H1 (cell line): ENCODE data around the gene CASZ1. TPM values are rescaled to one million over a fixed set of nuclear protein-coding genes. Genes with fewer than 3 reads are reported as not detected.
A peak's percentile ranks its signal among the peaks of the same experiment; 100 is the strongest.

Source experiments
- CTCF ChIA-PET: fragments of 300-600 bp; sonication (Branson Sonifier 250); formaldehyde crosslinking; loops from one replicate; lab custom pipeline; 2021; ENCODE audit not compliant: partially characterized antibody; lab: Charles Lee
- POLR2A ChIA-PET: fragments of 300-600 bp; sonication (Branson Sonifier 250); formaldehyde crosslinking; loops from one replicate; lab custom pipeline; 2021; ENCODE audit warnings: inconsistent platforms; ENCODE audit not compliant: partially characterized antibody; lab: Charles Lee
- DNase-seq, 2 experiments: peaks; one replicate each; pipeline versions ENCODE4 v3.0.0 to v3.0.0-alpha.2; 2010 to 2022; ENCODE audit warnings: low spot score in 2 of 2, low read depth in 1 of 2, mixed read lengths in 1 of 2
- FAIRE-seq: peaks from 2 replicates; lab custom pipeline; 2011; peaks lifted over from hg19 to GRCh38; lab: Jason Lieb, UNC
- H2AFZ ChIP-seq: 2 replicates; pipeline ENCODE4 v1.8.1; 2012; ENCODE audit warnings: low read length, inconsistent platforms
- H2AK5ac ChIP-seq: 2 replicates; pipeline ENCODE4 v1.6.1; 2013; ENCODE audit warnings: low read depth, low read length
- H2BK120ac ChIP-seq: replicated peaks from 2 replicates; pipeline ENCODE3; 2013; ENCODE audit warnings: low read depth, low read length, inconsistent platforms
- H2BK12ac ChIP-seq: 2 replicates; pipeline ENCODE4 v1.6.1; 2013; ENCODE audit warnings: low read depth, low read length
- H2BK15ac ChIP-seq: 2 replicates; pipeline ENCODE4 v1.6.1; 2013; ENCODE audit warnings: low read length
- H2BK20ac ChIP-seq: 2 replicates; pipeline ENCODE4 v1.6.1; 2013; ENCODE audit warnings: low read length
- H2BK5ac ChIP-seq: 2 replicates; pipeline ENCODE4 v1.6.1; 2013; ENCODE audit warnings: low read depth, low read length
- H3K14ac ChIP-seq: 2 replicates; pipeline ENCODE4 v1.6.1; 2013; ENCODE audit warnings: inconsistent platforms; ENCODE audit not compliant: insufficient read length
- H3K18ac ChIP-seq: 2 replicates; pipeline ENCODE4 v1.6.1; 2013; ENCODE audit warnings: low read length; ENCODE audit errors: extremely low read depth
- H3K23ac ChIP-seq: 2 replicates; pipeline ENCODE4 v1.6.1; 2013; ENCODE audit warnings: inconsistent platforms; ENCODE audit not compliant: insufficient read length
- H3K23me2 ChIP-seq: 2 replicates; pipeline ENCODE4 v1.6.1; 2013; ENCODE audit warnings: low read depth, low read length
- H3K27ac ChIP-seq: 2 replicates; pipeline ENCODE4 v1.6.1; 2011; ENCODE audit warnings: low read depth, low read length, inconsistent platforms
- H3K27me3 ChIP-seq, 4 experiments: replicated peaks in 1 of 4; 1 replicate in 1 of 4; 2 replicates in 3 of 4; pipeline versions ENCODE4 v1.6.1 to v1.8.1; 2011 to 2013; ENCODE audit warnings: low read length in 3 of 4, mild to moderate bottlenecking in 3 of 4, inconsistent platforms in 2 of 4, mixed read lengths in 2 of 4, moderate library complexity in 1 of 4; ENCODE audit not compliant: control insufficient read depth in 3 of 4, insufficient read depth in 3 of 4; ENCODE audit errors: extremely low read depth in 1 of 4
- H3K36me3 ChIP-seq, 4 experiments: 2 replicates each; pipeline versions ENCODE4 v1.6.1 to v1.8.1; 2011 to 2013; ENCODE audit warnings: mild to moderate bottlenecking in 4 of 4, low read length in 3 of 4, moderate library complexity in 2 of 4, control low read depth in 1 of 4, inconsistent platforms in 1 of 4; ENCODE audit not compliant: insufficient read depth in 4 of 4, control insufficient read depth in 2 of 4
- H3K4ac ChIP-seq: replicated peaks from 2 replicates; pipeline ENCODE3; 2013; ENCODE audit warnings: low read length, low read depth, mixed read lengths, inconsistent platforms; ENCODE audit not compliant: insufficient read length
- H3K4me1 ChIP-seq, 4 experiments: replicated peaks in 1 of 4; 1 replicate in 1 of 4; 2 replicates in 3 of 4; pipeline versions ENCODE4 v1.6.1 to v1.8.1; 2011 to 2013; ENCODE audit warnings: low read length in 3 of 4, inconsistent platforms in 2 of 4, mixed read lengths in 1 of 4; ENCODE audit not compliant: insufficient read depth in 4 of 4, control insufficient read depth in 3 of 4
- H3K4me2 ChIP-seq, 2 experiments: 2 replicates each; pipeline versions ENCODE4 v1.6.1 to v1.8.1; 2011 to 2013; ENCODE audit warnings: low read depth in 2 of 2, low read length in 2 of 2, control low read depth in 1 of 2, inconsistent platforms in 1 of 2, mild to moderate bottlenecking in 1 of 2; ENCODE audit not compliant: insufficient read depth in 1 of 2
- H3K4me3 ChIP-seq, 4 experiments: fragments of 200-600, 300-600 bp in 1 of 4; sonication (generic), shearing (Covaris generic), sonication (Bioruptor Twin) in 1 of 4; 2 replicates each; pipeline versions ENCODE4 v1.5.1 to v1.8.1; 2011 to 2016; ENCODE audit warnings: low read length in 4 of 4, low read depth in 3 of 4, control low read depth in 2 of 4, inconsistent platforms in 2 of 4, mild to moderate bottlenecking in 2 of 4, mixed read lengths in 1 of 4, moderate library complexity in 1 of 4; ENCODE audit not compliant: insufficient read depth in 2 of 4; ENCODE audit errors: extremely low read depth in 1 of 4
- H3K56ac ChIP-seq: replicated peaks from 2 replicates; pipeline ENCODE3; 2013; ENCODE audit warnings: low read depth, mild to moderate bottlenecking, mixed read lengths, low read length, inconsistent platforms; ENCODE audit not compliant: insufficient read length
- H3K79me1 ChIP-seq: 2 replicates; pipeline ENCODE4 v1.6.1; 2013; ENCODE audit warnings: low read depth, low read length, control low read depth
- H3K79me2 ChIP-seq, 2 experiments: 2 replicates each; pipeline versions ENCODE4 v1.6.1 to v1.8.1; 2012 to 2013; ENCODE audit warnings: low read length in 2 of 2, mild to moderate bottlenecking in 2 of 2, inconsistent platforms in 1 of 2; ENCODE audit not compliant: insufficient read depth in 2 of 2, control insufficient read depth in 1 of 2
- H3K9ac ChIP-seq, 4 experiments: replicated peaks in 1 of 4; 1 replicate in 1 of 4; 2 replicates in 3 of 4; pipeline versions ENCODE4 v1.6.1 to v1.8.1; 2011 to 2013; ENCODE audit warnings: low read depth in 3 of 4, low read length in 3 of 4, control low read depth in 2 of 4, mild to moderate bottlenecking in 2 of 4, moderate library complexity in 2 of 4, inconsistent platforms in 1 of 4; ENCODE audit errors: extremely low read depth in 1 of 4
- H3K9me3 ChIP-seq, 2 experiments: 2 replicates each; pipeline versions ENCODE4 v1.6.1 to v1.8.1; 2012 to 2013; ENCODE audit warnings: mild to moderate bottlenecking in 2 of 2, moderate library complexity in 2 of 2, control low read depth in 1 of 2, inconsistent platforms in 1 of 2, low read depth in 1 of 2, low read length in 1 of 2, mixed read lengths in 1 of 2; ENCODE audit not compliant: insufficient read depth in 2 of 2
- H4K20me1 ChIP-seq, 2 experiments: replicated peaks in 1 of 2; 2 replicates each; pipeline versions ENCODE3 to v1.8.1; 2011 to 2013; ENCODE audit warnings: inconsistent platforms in 2 of 2, low read length in 2 of 2, mild to moderate bottlenecking in 1 of 2; ENCODE audit not compliant: insufficient read depth in 2 of 2, control insufficient read depth in 1 of 2
- H4K5ac ChIP-seq: 2 replicates; pipeline ENCODE4 v1.6.1; 2013; ENCODE audit warnings: low read length, low read depth, mixed read lengths, inconsistent platforms; ENCODE audit not compliant: insufficient read length
- H4K8ac ChIP-seq: 2 replicates; pipeline ENCODE4 v1.8.0; 2013; ENCODE audit warnings: mild to moderate bottlenecking, moderate library complexity, low read length, inconsistent platforms; ENCODE audit not compliant: insufficient read depth; ENCODE audit errors: extremely low read depth
- H4K91ac ChIP-seq: replicated peaks from 2 replicates; pipeline ENCODE3; 2013; ENCODE audit warnings: low read length, mixed read lengths, inconsistent platforms; ENCODE audit not compliant: insufficient read length
- BCL11A ChIP-seq, 2 experiments: IDR thresholded peaks; one replicate each; pipeline ENCODE4 v1.6.1; 2011; ENCODE audit warnings: low read depth in 2 of 2, low read length in 2 of 2, mild to moderate bottlenecking in 2 of 2
- CHD2 ChIP-seq: IDR thresholded peaks from 2 replicates; pipeline ENCODE4 v1.6.1; 2012; ENCODE audit warnings: low read length, improper control_type of control experiment
- CTBP2 ChIP-seq: IDR thresholded peaks from 2 replicates; pipeline ENCODE4 v1.7.0; 2011; ENCODE audit warnings: borderline replicate concordance, mild to moderate bottlenecking, moderate library complexity, mixed read lengths, low read length; ENCODE audit not compliant: insufficient read depth, insufficient read length
- HDAC2 ChIP-seq, 2 experiments: fragments of 300-600 bp in 1 of 2; sonication (generic) in 1 of 2; IDR thresholded peaks; 2 replicates each; pipeline ENCODE4 v1.6.1; 2011 to 2012; ENCODE audit warnings: low read depth in 2 of 2, low read length in 2 of 2, mild to moderate bottlenecking in 2 of 2, moderate library complexity in 2 of 2, borderline replicate concordance in 1 of 2, inconsistent platforms in 1 of 2
- KDM1A ChIP-seq: fragments of 200-600, 300-600 bp; sonication (generic); IDR thresholded peaks from 2 replicates; pipeline ENCODE4 v1.7.1; 2016; ENCODE audit warnings: mild to moderate bottlenecking, low read length, borderline replicate concordance
- PHF8 ChIP-seq: fragments of 200-600 bp; sonication (generic); conservative IDR thresholded peaks from 2 replicates; pipeline ENCODE4 v1.7.1; 2012; ENCODE audit warnings: low read depth, mild to moderate bottlenecking, inconsistent platforms, low read length, moderate library complexity
- SUZ12 ChIP-seq: fragments of 200-600 bp; sonication (generic); IDR thresholded peaks from 2 replicates; pipeline ENCODE4 v1.6.1; 2012; ENCODE audit warnings: mild to moderate bottlenecking, inconsistent platforms, low read length, moderate library complexity, mixed read lengths
- WGBS, 2 experiments: shearing (Covaris generic) in 1 of 2; methylation state at CpG; one replicate each; pipeline versions ENCODE4 v1.1.6 to v1.1.7; 2013 to 2015; ENCODE audit warnings: low lambda C conversion rate in 2 of 2, mixed read lengths in 2 of 2, inconsistent platforms in 1 of 2, low coverage in 1 of 2, missing lambda C conversion rate in 1 of 2; ENCODE audit not compliant: insufficient replicate concordance in 2 of 2, insufficient coverage in 1 of 2, insufficient read length in 1 of 2; ENCODE audit errors: extremely low coverage in 1 of 2, missing lambda C conversion rate in 1 of 2; 5-methylcytosine and 5-hydroxymethylcytosine counted together
- polyA plus RNA-seq, 7 experiments: library from polyadenylated mRNA; depleted of rRNA in 3 of 7; stranded (reverse) in 5 of 7; unstranded in 2 of 7; fragments of >200 nt in 5 of 7; fragments of 200-250 nt in 2 of 7; gene quantifications; 1 replicate in 5 of 7; 2 replicates in 1 of 7; 4 replicates in 1 of 7; pipeline versions ENCODE4 v1.2.1 to v1.2.3, GENCODE V29; 2011 to 2013; ENCODE audit warnings: missing spikeins in 2 of 7, mixed read lengths in 2 of 7
- total RNA-seq: library from RNA; stranded (reverse); fragmentation: NEBNext Ultra II Directional; extraction: Animal tissue kit (Norgen Biotek cat#: 25700); gene quantifications from 2 replicates; pipeline ENCODE4 v1.2.1, GENCODE V29; 2021

Gene CASZ1
- total and polyA plus RNA-seq, 2 of the 8 experiments (the other 6 are each of a cell fraction or from before 2014, with no cell fraction given), result 4.4 to 7.7 TPM

- H3K36me3 ChIP-seq, result no peaks in the 10 kb centered on the region
- H3K9ac ChIP-seq, result no peak overlapping the region
- no peak overlapping the region for H2AFZ ChIP-seq
- H3K9me3 ChIP-seq, result no peaks in the 10 kb centered on the region
- H3K23ac ChIP-seq, result no peak overlapping the region
- no peak overlapping the region for H2BK12ac ChIP-seq
- CTCF ChIA-PET, result interaction anchor here (0.6 to 1.6 kb wide), 7 partner anchors 11 to 121 kb away, joined by 3 to 6 read pairs (median 3); no protein-coding TSS in a partner anchor
- H3K14ac ChIP-seq, result no peak overlapping the region
- H3K4me2 ChIP-seq, result no peak overlapping the region
- H3K4ac ChIP-seq, result no peak overlapping the region
- no peak for FAIRE-seq
- no peaks in the 10 kb centered on the region for H4K20me1 ChIP-seq
- H4K91ac ChIP-seq, result no peak overlapping the region
- no peak for DNase-seq
- peaks cover 5 to 32% (median 20%) of the 10 kb centered on the region in 4 experiments for H3K4me1 ChIP-seq
- peaks cover 0 to 10% (median 4%) of the 10 kb centered on the region in 4 experiments; a peak in 2 of 7 replicates for H3K27me3 ChIP-seq
- no peak overlapping the region for H3K4me3 ChIP-seq
- POLR2A ChIA-PET, result interaction anchor here (0.6 to 1.0 kb wide), 3 partner anchors 8 to 235 kb away, joined by 3 to 4 read pairs (median 3); no protein-coding TSS in a partner anchor
- no peak overlapping the region for H2AK5ac ChIP-seq
- TF ChIP-seq SUZ12, result no peak
- TF ChIP-seq PHF8, result no peak
- no peak for TF ChIP-seq KDM1A
- no peak for TF ChIP-seq CTBP2
- no peak for TF ChIP-seq BCL11A (IDR thresholded peaks at IDR 0.05; ENCODE audit: low read depth in 2 of 2, low read length in 2 of 2)
- TF ChIP-seq CHD2, result no peak
- TF ChIP-seq HDAC2 (IDR thresholded peaks at IDR 0.05; ENCODE audit: borderline replicate concordance in 1 of 2, low read depth in 2 of 2, low read length in 2 of 2), result no peak
- TF ChIP-seq, all 59 proteins: peak for 0
- no peak overlapping the region for H3K56ac ChIP-seq
- no peaks in the 10 kb centered on the region for H3K79me2 ChIP-seq
- no peaks in the 10 kb centered on the region for H3K79me1 ChIP-seq
- no peak overlapping the region for H4K5ac ChIP-seq
- no peak overlapping the region for H2BK5ac ChIP-seq
- H3K23me2 ChIP-seq, result peaks cover 4% of the 10 kb centered on the region; the same call in 1 of the 2 replicates
- H3K18ac ChIP-seq, result no peak overlapping the region
- H2BK120ac ChIP-seq, result no peak overlapping the region
- H2BK20ac ChIP-seq, result no peak overlapping the region; the same call in 1 of the 2 replicates
- H4K8ac ChIP-seq, result no peak overlapping the region
- H3K27ac ChIP-seq, result no peak overlapping the region
- H2BK15ac ChIP-seq, result peak overlapping the region; percentile 97
- WGBS, 2 experiments, result 89% methylated on average over 10 of the region's 12 CpGs; no CpG with 5 or more reads in 1 of the 2 experiments
Measured at GRCh38 chr1:10707208-10707607, 89.2 kb downstream of the CASZ1 start.
